T1000 (cell line): ENCODE measurements around the gene COPE.
"Not testable (repeated sequence)": the region's sequence is repeated elsewhere in the genome, so short reads cannot be mapped to it uniquely, and the experiment has no call there.

Experiments
- DNase-seq: peaks from one replicate; lab custom pipeline; 2025; ENCODE audit warnings: mixed read lengths; lab: John Stamatoyannopoulos, UW

COPE gene

DNA sequence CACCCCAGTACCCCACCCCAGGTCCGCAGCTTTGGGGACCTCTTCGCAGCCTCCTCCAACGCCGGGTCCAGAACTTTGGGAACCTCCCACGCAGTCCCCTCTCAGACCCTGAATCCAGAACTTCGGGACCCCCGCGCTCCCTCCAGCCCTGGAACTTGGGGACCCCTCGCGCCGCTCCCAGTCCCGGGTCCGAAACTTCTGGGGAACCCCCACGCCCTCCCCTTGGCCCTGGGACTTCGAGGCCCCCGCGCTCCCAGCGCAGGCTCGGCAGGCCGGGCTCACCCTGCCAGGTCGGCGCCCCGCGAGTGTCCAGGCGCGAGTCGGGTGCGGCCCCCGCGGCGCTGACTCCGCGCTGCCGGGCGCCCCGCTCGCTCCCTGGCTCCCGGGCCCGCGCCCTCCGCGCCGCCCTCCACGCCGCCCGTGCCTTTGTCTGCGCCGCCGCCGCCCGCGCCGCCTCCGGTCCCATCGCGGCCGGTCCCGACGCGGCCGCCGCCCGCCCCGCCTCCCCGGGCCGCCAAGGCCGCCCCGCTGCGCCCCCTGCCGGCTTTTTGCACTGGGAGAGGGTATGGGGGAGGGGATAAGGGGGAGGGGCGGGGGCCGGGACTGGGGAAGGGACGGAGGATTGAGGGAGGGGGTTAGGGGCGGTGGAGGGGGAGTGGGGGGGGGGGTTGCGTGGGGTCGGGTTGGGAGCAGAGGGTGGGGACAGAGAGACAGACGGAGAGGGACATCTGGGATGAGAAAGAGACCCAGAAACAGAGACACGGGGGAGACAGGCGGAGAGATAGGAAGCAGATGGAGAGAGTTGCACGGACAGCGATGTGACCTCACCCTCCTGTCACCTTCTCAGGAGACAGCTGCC is 21.8 kb upstream of the COPE start, which contains the start of gene HOMER3:
HOMER3 (minus strand) TSS at position 449 of the 859 bp plus-strand sequence. CDS start 2,235 bp downstream, outside the sequence.
- DNase-seq, result peak; percentile 34

GRCh38 chr19:18939922-18940768 is 21.0 kb upstream of the COPE start:
- DNase-seq, result peak; percentile 31

GRCh38 chr19:18939163-18939562 is 20.0 kb upstream of the COPE start:
- no peak for DNase-seq

DNA sequence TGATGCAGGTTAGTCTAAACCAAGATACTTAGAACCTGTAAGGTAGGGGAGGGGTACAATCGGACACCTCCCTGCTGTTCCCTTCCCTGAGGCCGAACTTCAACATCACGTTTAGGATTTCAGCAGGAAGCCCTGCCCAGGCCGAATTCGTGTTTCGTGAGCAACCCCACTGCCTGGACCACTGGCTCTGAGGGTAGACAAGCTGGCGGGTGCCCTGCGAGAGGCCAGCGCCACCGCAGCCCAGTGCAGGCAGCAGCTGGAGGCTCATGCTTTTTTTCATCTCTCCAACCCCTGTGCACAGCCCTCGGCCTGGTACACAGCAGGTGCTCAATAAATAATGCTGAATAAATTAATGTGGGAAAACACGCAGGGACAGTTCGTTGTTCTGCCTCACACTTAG is 14.1 kb upstream of the COPE start:
- DNase-seq, result no peak

DNA sequence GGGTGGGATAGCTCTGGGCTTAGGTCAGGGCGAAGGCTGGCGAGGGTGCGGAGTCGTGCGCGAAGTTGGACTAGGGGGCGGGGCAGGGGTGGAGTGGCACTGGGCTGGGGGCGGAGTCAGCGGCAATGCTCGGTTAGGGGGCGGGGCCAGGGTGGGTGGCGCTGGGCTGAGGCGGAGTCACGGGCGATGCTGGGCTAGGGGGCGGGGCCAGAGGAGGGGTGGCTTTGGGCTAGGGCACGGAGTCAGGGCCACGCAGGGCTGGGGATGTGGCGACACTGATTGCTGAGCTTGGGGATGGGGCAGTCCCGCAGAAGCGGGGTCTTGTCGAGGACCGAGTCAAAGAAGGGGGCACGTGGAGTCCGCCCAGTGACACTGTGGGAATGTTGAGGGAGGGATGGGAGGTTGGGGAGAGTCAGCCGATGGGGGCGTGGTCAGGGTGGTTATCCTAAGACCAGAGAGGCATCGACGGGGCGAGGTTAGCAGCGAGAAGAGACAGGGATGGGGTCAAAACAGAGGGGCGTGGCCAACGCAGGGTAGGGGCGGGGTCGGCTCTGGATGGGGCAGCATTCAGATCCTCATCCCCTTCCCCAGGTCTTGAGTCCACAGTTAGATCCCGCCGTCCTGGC is 13.1 kb upstream of the COPE start:
- DNase-seq, result peak; percentile 79

- no peak for DNase-seq
Measured at GRCh38 chr19:18931316-18932162, 12.4 kb upstream of the COPE start.

DNA sequence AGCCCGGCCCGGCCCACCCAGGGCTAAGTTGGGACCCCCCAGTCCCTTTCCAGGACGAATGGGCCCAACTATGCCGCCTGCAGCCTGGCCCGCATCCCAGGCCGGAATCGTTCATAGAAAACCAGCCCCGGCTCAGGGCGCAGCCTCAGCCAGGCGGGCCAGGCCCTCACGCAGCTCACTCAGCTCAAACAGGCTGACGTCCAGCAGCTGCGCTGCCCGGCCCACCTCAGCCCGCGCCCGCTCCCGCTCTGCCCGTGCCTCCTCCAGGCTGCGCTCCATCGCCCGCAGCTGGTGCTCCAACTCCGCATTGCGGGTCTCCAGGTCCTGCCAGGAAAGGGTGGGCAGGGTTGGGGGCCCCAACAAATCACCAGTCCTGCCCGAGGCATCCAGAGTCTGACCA is 10.1 kb upstream of the COPE start:
- DNase-seq, result no peak

GRCh38 chr19:18928018-18928805 is 9.0 kb upstream of the COPE start:
- no peak for DNase-seq

DNA sequence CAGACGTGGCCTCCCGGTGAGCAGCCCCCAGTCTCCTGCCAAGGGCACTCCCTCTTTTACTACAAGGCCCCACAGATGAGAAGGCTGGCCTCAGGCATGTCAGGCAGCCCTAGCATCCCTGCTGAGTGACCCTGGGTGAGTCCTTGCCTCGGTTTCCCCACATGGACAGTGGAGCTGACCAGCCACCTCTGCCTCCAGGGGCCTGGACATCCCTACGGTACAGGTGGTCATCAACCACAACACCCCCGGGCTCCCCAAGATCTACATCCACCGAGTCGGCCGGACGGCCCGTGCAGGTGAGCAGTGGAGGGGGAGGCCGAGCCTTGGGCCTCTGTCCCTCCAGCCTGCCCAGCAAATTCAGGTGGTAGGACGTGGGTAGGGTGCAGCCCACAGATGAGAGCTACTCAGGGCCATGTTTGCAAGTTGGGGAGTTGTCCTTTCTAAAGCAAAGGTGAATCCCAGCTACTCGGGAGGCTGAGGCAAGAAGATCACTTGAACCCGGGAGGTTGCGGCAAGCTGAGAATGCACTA is 5.6 kb upstream of the COPE start:
- DNase-seq, result no peak

DNA sequence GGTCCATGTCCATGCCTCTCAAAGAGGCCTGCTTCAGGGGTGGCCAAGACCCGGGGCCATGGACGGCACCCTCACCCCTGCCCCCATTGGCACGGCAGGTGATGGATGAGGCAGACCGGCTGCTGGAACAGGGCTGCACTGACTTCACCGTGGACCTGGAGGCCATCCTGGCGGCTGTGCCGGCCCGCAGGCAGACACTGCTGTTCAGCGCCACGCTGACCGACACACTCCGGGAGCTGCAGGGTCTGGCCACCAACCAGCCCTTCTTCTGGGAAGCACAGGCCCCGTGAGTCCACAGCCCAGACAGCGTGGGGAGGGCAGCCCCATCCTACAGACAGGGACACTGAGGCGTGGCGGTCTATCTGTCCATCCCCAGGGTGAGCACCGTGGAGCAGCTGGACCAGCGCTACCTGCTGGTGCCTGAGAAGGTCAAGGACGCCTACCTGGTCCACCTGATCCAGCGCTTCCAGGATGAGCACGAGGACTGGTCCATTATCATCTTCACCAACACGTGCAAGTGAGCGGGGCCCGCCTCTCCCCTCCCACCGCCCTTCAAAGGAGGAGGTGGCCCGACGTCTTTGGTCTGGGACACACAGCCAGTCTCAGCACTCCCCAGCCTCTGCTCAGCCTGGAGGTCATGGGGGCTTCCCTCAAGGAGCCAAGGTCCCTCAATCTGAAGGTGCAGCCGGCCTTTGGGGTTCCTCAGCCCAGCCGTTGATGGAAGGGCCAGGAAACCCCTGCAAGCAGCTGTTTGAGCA is 3.2 kb upstream of the COPE start:
- no peak for DNase-seq

- no peak for DNase-seq
Measured at GRCh38 chr19:18921593-18921992, 2.4 kb upstream of the COPE start.

DNA sequence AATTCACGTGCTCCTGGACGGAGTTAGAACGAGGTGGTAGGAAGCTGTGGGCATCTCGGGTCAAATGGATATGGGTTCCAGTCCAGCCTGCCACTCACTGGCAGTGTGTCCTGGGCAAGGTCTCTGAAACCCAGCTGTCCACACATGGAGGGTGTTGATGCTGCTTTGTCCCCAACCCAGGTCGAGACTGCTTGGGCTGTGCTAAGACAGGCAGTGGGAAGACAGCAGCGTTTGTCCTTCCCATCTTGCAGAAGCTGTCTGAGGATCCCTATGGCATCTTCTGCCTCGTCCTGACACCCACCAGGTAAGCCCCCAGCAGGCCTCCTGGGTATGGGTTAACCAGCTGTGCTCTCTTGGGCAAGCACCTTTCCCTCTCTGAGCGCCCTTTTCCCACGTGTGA is 1.2 kb upstream of the COPE start:
- DNase-seq, result no peak

GRCh38 chr19:18919900-18920214 is 670 bp upstream of the COPE start:
- no peak for DNase-seq

GRCh38 chr19:18917593-18917992 is 1.6 kb downstream of the COPE start:
- not testable (repeated sequence) for DNase-seq

DNA sequence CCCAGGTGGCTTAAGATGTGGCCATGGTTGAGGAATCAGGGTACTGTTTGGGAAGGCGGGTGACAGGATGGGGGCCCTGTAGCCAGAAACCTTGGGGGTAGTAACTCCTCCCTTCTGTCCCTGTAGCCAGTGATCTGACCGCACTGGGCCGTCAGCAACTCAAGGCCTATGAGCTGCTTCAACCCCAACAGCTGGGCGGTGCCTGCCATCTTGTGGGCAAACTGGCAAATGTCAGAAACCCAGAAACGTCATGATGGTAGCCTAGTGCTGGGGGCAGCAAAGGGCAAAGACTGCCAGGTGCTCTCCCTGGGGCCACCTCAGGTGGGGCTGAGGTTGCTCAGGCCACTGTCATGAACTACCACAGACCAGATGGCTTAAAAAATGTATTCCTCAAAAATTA is 3.5 kb downstream of the COPE start:
- DNase-seq, result no peak

GRCh38 chr19:18913466-18913865 is 5.7 kb downstream of the COPE start:
- no peak for DNase-seq

GRCh38 chr19:18912933-18913332 is 6.3 kb downstream of the COPE start:
- DNase-seq, result no peak

- DNase-seq, result no peak
Measured at GRCh38 chr19:18910801-18911436, 8.3 kb downstream of the COPE start.

GRCh38 chr19:18910010-18910409 is 9.2 kb downstream of the COPE start:
- no peak for DNase-seq
